ENCODE measurements around the gene SMURF1. TPM values are rescaled to one million over a fixed set of nuclear protein-coding genes. Genes with fewer than 3 reads are reported as not detected.

Gene SMURF1
- total RNA-seq, 2 experiments from 2014 or later, result 30.0 to 32.4 TPM

DNA sequence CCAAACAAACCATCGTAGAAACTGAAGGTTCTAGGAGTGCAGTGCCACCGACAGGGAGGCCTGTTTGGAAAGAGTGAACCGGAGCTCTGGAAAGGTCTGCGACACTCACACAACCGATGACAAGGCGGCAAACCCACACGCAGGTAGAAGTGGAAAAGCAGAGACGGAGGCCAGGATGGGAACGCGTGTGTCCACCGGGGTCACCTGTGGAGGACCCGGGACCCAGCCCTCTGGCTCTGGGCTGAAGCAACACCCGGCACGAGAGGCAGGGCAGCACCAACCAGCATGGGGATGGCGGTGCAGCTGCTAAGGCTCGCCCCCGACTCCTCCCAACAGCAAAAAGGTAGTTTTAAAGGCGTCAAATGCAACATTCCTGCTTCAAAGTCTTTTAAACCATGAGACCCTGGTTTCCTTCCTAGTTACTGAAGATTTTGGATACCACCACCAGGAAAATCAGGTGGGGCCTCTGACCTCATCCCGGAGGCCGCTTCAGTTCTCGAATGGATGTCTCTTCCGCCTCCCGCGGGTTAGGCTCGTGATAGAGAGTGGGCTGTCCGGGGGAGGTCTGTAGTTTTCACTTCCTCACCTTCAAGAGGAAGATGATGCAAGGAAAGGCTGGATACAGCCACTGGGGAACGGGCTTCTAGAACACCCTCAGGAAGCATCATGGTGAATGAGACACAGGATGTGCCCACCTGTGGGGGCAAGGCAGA, 115.5 kb downstream of the SMURF1 start:
- Mint-ChIP-seq H3K9me3 (no peaks in the 10 kb centered on the region), H3K4me1 (ENCODE audit: low read depth) (peaks cover under 1% of the 10 kb centered on the region), H3K27ac (no peak overlapping the region), H3K27me3 (no peaks in the 10 kb centered on the region), H3K4me3 (no peak overlapping the region), H3K36me3 (ENCODE audit: low read depth) (peaks cover 71% of the 10 kb centered on the region)
- no peak for ATAC-seq (ENCODE audit: poor library complexity)
- Histone ChIP-seq H3K4me1 (ENCODE audit: insufficient read depth, low read length) (no peaks in the 10 kb centered on the region), H3K27ac (ENCODE audit: low read depth in 1 of 2, low read length in 2 of 2) (no peak overlapping the region), H3K4me3 (ENCODE audit: low read length) (no peak overlapping the region), H3K36me3 (ENCODE audit: insufficient read depth, low read length) (peaks cover 53% of the 10 kb centered on the region), H3K9me3 (ENCODE audit: control insufficient read depth in 1 of 2, insufficient read depth in 1 of 2, low read length in 2 of 2) (no peaks in the 10 kb centered on the region), H3K27me3 (ENCODE audit: control insufficient read depth in 1 of 2, insufficient read depth in 2 of 2, low read length in 2 of 2) (no peaks in the 10 kb centered on the region)
- no peak for DNase-seq
- POLR2A ChIA-PET, result no interaction called here
- CTCF ChIA-PET, result no interaction called here
- TF ChIP-seq, protein P1, sequence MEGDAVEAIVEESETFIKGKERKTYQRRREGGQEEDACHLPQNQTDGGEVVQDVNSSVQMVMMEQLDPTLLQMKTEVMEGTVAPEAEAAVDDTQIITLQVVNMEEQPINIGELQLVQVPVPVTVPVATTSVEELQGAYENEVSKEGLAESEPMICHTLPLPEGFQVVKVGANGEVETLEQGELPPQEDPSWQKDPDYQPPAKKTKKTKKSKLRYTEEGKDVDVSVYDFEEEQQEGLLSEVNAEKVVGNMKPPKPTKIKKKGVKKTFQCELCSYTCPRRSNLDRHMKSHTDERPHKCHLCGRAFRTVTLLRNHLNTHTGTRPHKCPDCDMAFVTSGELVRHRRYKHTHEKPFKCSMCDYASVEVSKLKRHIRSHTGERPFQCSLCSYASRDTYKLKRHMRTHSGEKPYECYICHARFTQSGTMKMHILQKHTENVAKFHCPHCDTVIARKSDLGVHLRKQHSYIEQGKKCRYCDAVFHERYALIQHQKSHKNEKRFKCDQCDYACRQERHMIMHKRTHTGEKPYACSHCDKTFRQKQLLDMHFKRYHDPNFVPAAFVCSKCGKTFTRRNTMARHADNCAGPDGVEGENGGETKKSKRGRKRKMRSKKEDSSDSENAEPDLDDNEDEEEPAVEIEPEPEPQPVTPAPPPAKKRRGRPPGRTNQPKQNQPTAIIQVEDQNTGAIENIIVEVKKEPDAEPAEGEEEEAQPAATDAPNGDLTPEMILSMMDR (IDR thresholded peaks at IDR 0.05), result no peak
- intact Hi-C loops (cut with DNase I, micrococcal nuclease), result no loop called here

DNA sequence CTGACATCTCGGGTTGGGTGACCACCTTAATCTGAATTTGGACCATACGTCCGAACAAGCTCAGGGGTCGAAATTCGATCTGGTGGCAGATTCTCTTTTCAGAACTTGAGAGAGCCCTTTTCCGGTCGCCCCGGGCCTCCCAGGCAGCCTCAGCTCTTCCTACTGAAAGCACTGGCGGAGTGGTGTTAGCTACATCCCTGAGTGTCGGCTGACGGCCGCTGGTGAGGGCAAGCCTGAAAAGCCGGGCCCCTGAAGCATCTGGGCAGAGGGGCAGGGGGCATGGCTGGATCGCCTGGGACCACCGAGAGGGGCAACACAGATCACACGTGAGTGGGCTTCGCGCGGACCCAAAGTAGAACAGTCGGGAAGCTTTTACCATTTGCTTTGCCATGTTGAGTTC, 116.1 kb downstream of the SMURF1 start:
- H3K9me3 ChIP-seq (ENCODE audit: control insufficient read depth in 1 of 2, insufficient read depth in 1 of 2, low read length in 2 of 2), result no peaks in the 10 kb centered on the region

DNA sequence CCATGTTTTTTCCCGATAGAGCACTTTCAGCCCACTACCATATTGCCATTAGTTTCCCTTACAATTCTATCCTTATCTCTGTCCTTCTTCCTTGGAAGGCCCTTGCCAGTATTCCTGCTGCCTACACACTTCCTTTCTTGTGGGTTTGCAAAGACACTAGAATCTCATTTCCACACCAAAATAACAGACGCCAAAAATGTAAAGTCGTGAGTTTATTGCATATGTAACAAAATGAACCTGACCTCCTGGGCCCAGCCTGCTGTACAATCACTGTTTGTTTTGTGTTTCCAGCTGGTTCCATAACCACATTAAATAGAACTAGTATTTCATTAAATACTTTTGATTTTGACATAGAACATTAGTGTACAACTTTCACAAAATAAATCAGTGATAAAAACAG, 116.7 kb downstream of the SMURF1 start:
- ChIA-PET CTCF (no interaction called here), POLR2A (no interaction called here)
- H3K4me3 ChIP-seq (ENCODE audit: low read length), result no peak overlapping the region
- intact Hi-C loops (cut with DNase I, micrococcal nuclease), result no loop called here
- H3K36me3 ChIP-seq (ENCODE audit: insufficient read depth, low read length), result peaks cover 43% of the 10 kb centered on the region
- peak overlapping the region; percentile 18 for H3K27ac Mint-ChIP-seq
- ATAC-seq (ENCODE audit: poor library complexity), result no peak
- peaks cover 74% of the 10 kb centered on the region for H3K36me3 Mint-ChIP-seq (ENCODE audit: low read depth)
- no peak overlapping the region for H3K4me3 Mint-ChIP-seq
- DNase-seq, result no peak
- no peaks in the 10 kb centered on the region for H3K9me3 ChIP-seq (ENCODE audit: control insufficient read depth in 1 of 2, insufficient read depth in 1 of 2, low read length in 2 of 2)
- TF ChIP-seq, protein P1 (IDR thresholded peaks at IDR 0.05), result no peak
- H3K27ac ChIP-seq (ENCODE audit: low read depth in 1 of 2, low read length in 2 of 2), result no peak overlapping the region
- H3K27me3 ChIP-seq (ENCODE audit: control insufficient read depth in 1 of 2, insufficient read depth in 2 of 2, low read length in 2 of 2), result no peaks in the 10 kb centered on the region
- H3K9me3 Mint-ChIP-seq, result no peaks in the 10 kb centered on the region
- H3K4me1 ChIP-seq (ENCODE audit: insufficient read depth, low read length), result no peaks in the 10 kb centered on the region
- H3K4me1 Mint-ChIP-seq (ENCODE audit: low read depth), result peaks cover 6% of the 10 kb centered on the region
- no peaks in the 10 kb centered on the region for H3K27me3 Mint-ChIP-seq

More for the DNA sequence above, 116.1 kb downstream of the SMURF1 start:
- ChIA-PET POLR2A (no interaction called here), CTCF (no interaction called here)
- Histone ChIP-seq H3K27ac (ENCODE audit: low read depth in 1 of 2, low read length in 2 of 2) (no peak overlapping the region), H3K4me1 (ENCODE audit: insufficient read depth, low read length) (no peaks in the 10 kb centered on the region), H3K4me3 (ENCODE audit: low read length) (no peak overlapping the region), H3K27me3 (ENCODE audit: control insufficient read depth in 1 of 2, insufficient read depth in 2 of 2, low read length in 2 of 2) (no peaks in the 10 kb centered on the region), H3K36me3 (ENCODE audit: insufficient read depth, low read length) (peaks cover 47% of the 10 kb centered on the region)
- Mint-ChIP-seq H3K4me1 (ENCODE audit: low read depth) (peaks cover 6% of the 10 kb centered on the region), H3K27me3 (no peaks in the 10 kb centered on the region), H3K27ac (peak overlapping the region; percentile 18), H3K9me3 (no peaks in the 10 kb centered on the region), H3K36me3 (ENCODE audit: low read depth) (peaks cover 71% of the 10 kb centered on the region), H3K4me3 (no peak overlapping the region)
- no peak for ATAC-seq (ENCODE audit: poor library complexity)
- intact Hi-C loops (cut with DNase I, micrococcal nuclease), result no loop called here
- peak in 1 of 14 experiments; percentile 30 for DNase-seq
- TF ChIP-seq, protein P1 (IDR thresholded peaks at IDR 0.05), result no peak

All from CD4-positive, alpha-beta T cell (primary cell).